SK-N-SH (cell line): Measurements from ENCODE around the gene POU2F3. TPM values are rescaled to one million over a fixed set of nuclear protein-coding genes. Genes with fewer than 3 reads are reported as not detected.

ENCODE experiments used
- CTCF ChIA-PET: fragments of 300-600, 350-600 bp; formaldehyde crosslinking; extraction: SDS; loops from one replicate; lab custom pipeline; 2021; lab: Yijun Ruan, JAX
- POLR2A ChIA-PET: fragments of 350-600 bp; sonication (Branson Sonifier 250); formaldehyde crosslinking; extraction: SDS; loops from one replicate; lab custom pipeline; 2020; ENCODE audit warnings: antibody characterized with exemption, inconsistent platforms; lab: Yijun Ruan, JAX
- DNase-seq: peaks from one replicate; pipeline ENCODE4 v3.0.0; 2012
- H2AFZ ChIP-seq: fragments of 200-600 bp; sonication (generic); 2 replicates; pipeline ENCODE4 v1.8.1; 2016; ENCODE audit warnings: antibody characterized with exemption, mild to moderate bottlenecking, low read depth
- H3F3A ChIP-seq: fragments of 200-600 bp; sonication (generic); replicated peaks from 2 replicates; pipeline ENCODE3; 2016; ENCODE audit warnings: antibody characterized with exemption, mild to moderate bottlenecking; ENCODE audit not compliant: insufficient read depth
- H3K27ac ChIP-seq, 2 experiments: fragments of 200-500 bp in 1 of 2; fragments of 200-600 bp in 1 of 2; sonication (Bioruptor generic) in 1 of 2; sonication (generic), shearing (Covaris generic) in 1 of 2; 2 replicates each; pipeline versions ENCODE4 v1.5.1 to v1.6.1; 2014 to 2016; ENCODE audit warnings: low read depth in 2 of 2, inconsistent platforms in 1 of 2, low read length in 1 of 2, mild to moderate bottlenecking in 1 of 2, mixed read lengths in 1 of 2
- H3K27me3 ChIP-seq: fragments of 200-600 bp; sonication (generic), shearing (Covaris generic); 2 replicates; pipeline ENCODE4 v1.6.1; 2016; ENCODE audit warnings: mixed run types; ENCODE audit not compliant: insufficient read depth
- H3K36me3 ChIP-seq, 2 experiments: fragments of 200-500 bp in 1 of 2; fragments of 200-600 bp in 1 of 2; sonication (Bioruptor generic) in 1 of 2; sonication (generic) in 1 of 2; replicated peaks in 1 of 2; 2 replicates each; pipeline versions ENCODE3 to v1.5.1; 2014 to 2016; ENCODE audit warnings: low read length in 1 of 2, mild to moderate bottlenecking in 1 of 2; ENCODE audit not compliant: insufficient read depth in 2 of 2, control insufficient read depth in 1 of 2
- H3K4me1 ChIP-seq, 2 experiments: fragments of 200-500 bp in 1 of 2; fragments of 200-600 bp in 1 of 2; sonication (Bioruptor generic) in 1 of 2; sonication (generic), shearing (Covaris generic) in 1 of 2; 2 replicates each; pipeline versions ENCODE4 v1.5.1 to v1.6.1; 2014 to 2016; ENCODE audit warnings: low read depth in 1 of 2, low read length in 1 of 2, mixed run types in 1 of 2; ENCODE audit not compliant: insufficient read depth in 2 of 2, control insufficient read depth in 1 of 2
- H3K4me2 ChIP-seq: fragments of 200-600 bp; sonication (generic), shearing (Covaris generic); 2 replicates; pipeline ENCODE4 v1.6.1; 2017; ENCODE audit warnings: mixed run types
- H3K4me3 ChIP-seq, 2 experiments: fragments of 200-500 bp in 1 of 2; fragments of 200-600 bp in 1 of 2; sonication (Bioruptor generic) in 1 of 2; sonication (generic), shearing (Covaris generic) in 1 of 2; 2 replicates each; pipeline versions ENCODE4 v1.5.1 to v1.8.1; 2014 to 2016; ENCODE audit warnings: low read depth in 2 of 2, inconsistent platforms in 1 of 2, low read length in 1 of 2, mild to moderate bottlenecking in 1 of 2, mixed read lengths in 1 of 2, moderate library complexity in 1 of 2
- H3K79me2 ChIP-seq: fragments of 200-600 bp; sonication (generic); 2 replicates; pipeline ENCODE4 v1.8.1; 2017; ENCODE audit warnings: mild to moderate bottlenecking; ENCODE audit not compliant: insufficient read depth
- H3K9ac ChIP-seq: fragments of 200-600 bp; sonication (generic); 2 replicates; pipeline ENCODE4 v1.6.1; 2017; ENCODE audit warnings: mixed run types
- H3K9me2 ChIP-seq: fragments of 200-600 bp; sonication (generic); 2 replicates; pipeline ENCODE4 v1.6.1; 2017; ENCODE audit warnings: mixed run types
- H3K9me3 ChIP-seq: fragments of 200-600 bp; sonication (generic); 2 replicates; pipeline ENCODE4 v1.6.1; 2017; ENCODE audit warnings: mixed run types, mild to moderate bottlenecking, moderate library complexity
- H4K20me1 ChIP-seq: fragments of 200-600 bp; sonication (generic); 2 replicates; pipeline ENCODE4 v1.6.1; 2017; ENCODE audit warnings: mild to moderate bottlenecking, mixed run types; ENCODE audit not compliant: insufficient read depth
- CHD2 ChIP-seq: fragments of 150-350 bp; IDR thresholded peaks from 2 replicates; pipeline ENCODE4 v1.6.1; 2018; ENCODE audit warnings: low read length; ENCODE audit not compliant: partially characterized antibody
- ELF1 ChIP-seq: IDR thresholded peaks from 2 replicates; pipeline ENCODE4 v1.4.0; 2012
- EP300 ChIP-seq, 2 experiments: IDR thresholded peaks; 2 replicates each; pipeline versions ENCODE4 v1.4.0 to v1.6.1; 2012; ENCODE audit warnings: borderline replicate concordance in 1 of 2, low read depth in 1 of 2, low read length in 1 of 2
- FOSL2 ChIP-seq: IDR thresholded peaks from 2 replicates; pipeline ENCODE4 v1.4.0; 2012; ENCODE audit warnings: low read depth, mild to moderate bottlenecking, moderate library complexity, borderline replicate concordance
- FOXJ3 ChIP-seq: sonication (generic); formaldehyde crosslinking; IDR thresholded peaks from 2 replicates; pipeline ENCODE4 v1.5.1; 2020; ENCODE audit warnings: mild to moderate bottlenecking, missing genetic modification reagents
- IRF3 ChIP-seq: fragments of 150-350 bp; IDR thresholded peaks from 2 replicates; pipeline ENCODE4 v1.6.1; 2016; ENCODE audit warnings: mild to moderate bottlenecking, low read depth, low read length
- JUND ChIP-seq: IDR thresholded peaks from 2 replicates; pipeline ENCODE4 v1.4.0; 2012
- MXI1 ChIP-seq: IDR thresholded peaks from 2 replicates; pipeline ENCODE4 v1.6.1; 2012; ENCODE audit warnings: mild to moderate bottlenecking, low read depth, low read length, improper control_type of control experiment
- NRF1 ChIP-seq: IDR thresholded peaks from 2 replicates; pipeline ENCODE4 v1.6.1; 2012; ENCODE audit warnings: low read depth, mild to moderate bottlenecking, low read length
- PBX3 ChIP-seq: IDR thresholded peaks from 2 replicates; pipeline ENCODE4; 2012
- RAD21 ChIP-seq: IDR thresholded peaks from 2 replicates; pipeline ENCODE4 v1.6.1; 2012; ENCODE audit warnings: mild to moderate bottlenecking, low read length
- RCOR1 ChIP-seq: fragments of 150-350 bp; IDR thresholded peaks from 2 replicates; pipeline ENCODE4 v1.6.1; 2017; ENCODE audit warnings: antibody characterized with exemption, low read length
- RFX5 ChIP-seq: IDR thresholded peaks from 2 replicates; pipeline ENCODE4 v1.6.1; 2012; ENCODE audit warnings: mild to moderate bottlenecking, improper control_type of control experiment, low read length
- RXRA ChIP-seq: IDR thresholded peaks from 2 replicates; pipeline ENCODE4 v1.4.0; 2012; ENCODE audit warnings: low read depth, mild to moderate bottlenecking, borderline replicate concordance
- SMC3 ChIP-seq: IDR thresholded peaks from 2 replicates; pipeline ENCODE4 v1.6.1; 2012; ENCODE audit warnings: low read depth, low read length, improper control_type of control experiment
- TAF1 ChIP-seq: IDR thresholded peaks from 2 replicates; pipeline ENCODE4 v1.6.1; 2012; ENCODE audit warnings: low read depth, mild to moderate bottlenecking, low read length, moderate library complexity, borderline replicate concordance
- YY1 ChIP-seq: IDR thresholded peaks from 2 replicates; pipeline ENCODE4 v1.4.0; 2012; ENCODE audit warnings: low read depth, mild to moderate bottlenecking
- WGBS: methylation state at CpG from one replicate; pipeline ENCODE4 v1.1.6; 2017; ENCODE audit warnings: low lambda C conversion rate; 5-methylcytosine and 5-hydroxymethylcytosine counted together
- polyA plus RNA-seq, 3 experiments: library from polyadenylated mRNA; depleted of rRNA; stranded (reverse); fragments of >200 nt; gene quantifications; 2 replicates each; pipeline ENCODE4 v1.2.3, GENCODE V29; 2012
- TF ChIP-seq, protein P1 (sequence below): IDR thresholded peaks from 2 replicates; pipeline ENCODE4 v1.4.0; 2012; ENCODE audit warnings: low read depth, borderline replicate concordance
- TF ChIP-seq, protein P2 (sequence below): fragments of 200-600 bp; sonication (generic); IDR thresholded peaks from 2 replicates; pipeline ENCODE4 v1.6.1; 2017; ENCODE audit warnings: antibody characterized with exemption, mild to moderate bottlenecking, moderate library complexity
- TF ChIP-seq, protein P3 (sequence below): IDR thresholded peaks from 2 replicates; pipeline ENCODE4 v1.4.0; 2012; ENCODE audit warnings: low read depth, borderline replicate concordance

POU2F3 gene
- polyA plus RNA-seq, 1 of the 3 experiments (the other 2 are of a cell fraction) = 0.02 TPM

- H3F3A ChIP-seq = no peaks in the 10 kb centered on the region
- no peak overlapping the region for H3K4me2 ChIP-seq
- DNase-seq = no peak
- POLR2A ChIA-PET = no interaction called here
- H3K79me2 ChIP-seq = no peaks in the 10 kb centered on the region
- H4K20me1 ChIP-seq = no peaks in the 10 kb centered on the region
- no peaks in the 10 kb centered on the region for H3K27me3 ChIP-seq
- H2AFZ ChIP-seq = no peak overlapping the region
- H3K4me1 ChIP-seq = peaks cover 0 to 2% of the 10 kb centered on the region in 2 experiments; a peak in 1 of 4 replicates
- no peak overlapping the region for H3K27ac ChIP-seq
- no peaks in the 10 kb centered on the region for H3K9me2 ChIP-seq
- TF ChIP-seq RXRA (no peak), CHD2 (no peak), MXI1 (no peak), TAF1 (no peak), RFX5 (no peak), SMC3 (no peak), NRF1 (no peak), YY1 (no peak), PBX3 (no peak), ELF1 (no peak), FOSL2 (no peak), FOXJ3 (no peak), RCOR1 (no peak), IRF3 (no peak), EP300 (IDR thresholded peaks at IDR 0.05; ENCODE audit: borderline replicate concordance in 1 of 2, low read depth in 1 of 2, low read length in 1 of 2) (no peak), JUND (no peak), RAD21 (no peak)
- TF ChIP-seq, protein P1, sequence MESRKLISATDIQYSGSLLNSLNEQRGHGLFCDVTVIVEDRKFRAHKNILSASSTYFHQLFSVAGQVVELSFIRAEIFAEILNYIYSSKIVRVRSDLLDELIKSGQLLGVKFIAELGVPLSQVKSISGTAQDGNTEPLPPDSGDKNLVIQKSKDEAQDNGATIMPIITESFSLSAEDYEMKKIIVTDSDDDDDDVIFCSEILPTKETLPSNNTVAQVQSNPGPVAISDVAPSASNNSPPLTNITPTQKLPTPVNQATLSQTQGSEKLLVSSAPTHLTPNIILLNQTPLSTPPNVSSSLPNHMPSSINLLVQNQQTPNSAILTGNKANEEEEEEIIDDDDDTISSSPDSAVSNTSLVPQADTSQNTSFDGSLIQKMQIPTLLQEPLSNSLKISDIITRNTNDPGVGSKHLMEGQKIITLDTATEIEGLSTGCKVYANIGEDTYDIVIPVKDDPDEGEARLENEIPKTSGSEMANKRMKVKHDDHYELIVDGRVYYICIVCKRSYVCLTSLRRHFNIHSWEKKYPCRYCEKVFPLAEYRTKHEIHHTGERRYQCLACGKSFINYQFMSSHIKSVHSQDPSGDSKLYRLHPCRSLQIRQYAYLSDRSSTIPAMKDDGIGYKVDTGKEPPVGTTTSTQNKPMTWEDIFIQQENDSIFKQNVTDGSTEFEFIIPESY = no peak
- TF ChIP-seq, protein P2, sequence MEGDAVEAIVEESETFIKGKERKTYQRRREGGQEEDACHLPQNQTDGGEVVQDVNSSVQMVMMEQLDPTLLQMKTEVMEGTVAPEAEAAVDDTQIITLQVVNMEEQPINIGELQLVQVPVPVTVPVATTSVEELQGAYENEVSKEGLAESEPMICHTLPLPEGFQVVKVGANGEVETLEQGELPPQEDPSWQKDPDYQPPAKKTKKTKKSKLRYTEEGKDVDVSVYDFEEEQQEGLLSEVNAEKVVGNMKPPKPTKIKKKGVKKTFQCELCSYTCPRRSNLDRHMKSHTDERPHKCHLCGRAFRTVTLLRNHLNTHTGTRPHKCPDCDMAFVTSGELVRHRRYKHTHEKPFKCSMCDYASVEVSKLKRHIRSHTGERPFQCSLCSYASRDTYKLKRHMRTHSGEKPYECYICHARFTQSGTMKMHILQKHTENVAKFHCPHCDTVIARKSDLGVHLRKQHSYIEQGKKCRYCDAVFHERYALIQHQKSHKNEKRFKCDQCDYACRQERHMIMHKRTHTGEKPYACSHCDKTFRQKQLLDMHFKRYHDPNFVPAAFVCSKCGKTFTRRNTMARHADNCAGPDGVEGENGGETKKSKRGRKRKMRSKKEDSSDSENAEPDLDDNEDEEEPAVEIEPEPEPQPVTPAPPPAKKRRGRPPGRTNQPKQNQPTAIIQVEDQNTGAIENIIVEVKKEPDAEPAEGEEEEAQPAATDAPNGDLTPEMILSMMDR = no peak
- TF ChIP-seq, protein P3, sequence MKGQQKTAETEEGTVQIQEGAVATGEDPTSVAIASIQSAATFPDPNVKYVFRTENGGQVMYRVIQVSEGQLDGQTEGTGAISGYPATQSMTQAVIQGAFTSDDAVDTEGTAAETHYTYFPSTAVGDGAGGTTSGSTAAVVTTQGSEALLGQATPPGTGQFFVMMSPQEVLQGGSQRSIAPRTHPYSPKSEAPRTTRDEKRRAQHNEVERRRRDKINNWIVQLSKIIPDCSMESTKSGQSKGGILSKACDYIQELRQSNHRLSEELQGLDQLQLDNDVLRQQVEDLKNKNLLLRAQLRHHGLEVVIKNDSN = no peak
- H3K36me3 ChIP-seq = no peaks in the 10 kb centered on the region
- no peaks in the 10 kb centered on the region for H3K9me3 ChIP-seq
- WGBS = 96% methylated on average over 4 of the region's 6 CpGs
- H3K4me3 ChIP-seq = no peak overlapping the region
- CTCF ChIA-PET = interaction anchor here (0.8 to 19.4 kb wide), 8 partner anchors 8 to 116 kb away, joined by 3 to 622 read pairs (median 24); partner anchors contain the start of gene OAF
- no peak overlapping the region for H3K9ac ChIP-seq
Observed at GRCh38 chr11:120224361-120224760, 15.6 kb upstream of the POU2F3 start.
